ENCODE data around the gene NPEPL1. TPM values are rescaled to one million over a fixed set of nuclear protein-coding genes. Genes with fewer than 3 reads are reported as not detected.

Gene NPEPL1
- total and polyA plus RNA-seq, 11 donors = 18.1 to 33.4 (median 30.1) TPM

DNA sequence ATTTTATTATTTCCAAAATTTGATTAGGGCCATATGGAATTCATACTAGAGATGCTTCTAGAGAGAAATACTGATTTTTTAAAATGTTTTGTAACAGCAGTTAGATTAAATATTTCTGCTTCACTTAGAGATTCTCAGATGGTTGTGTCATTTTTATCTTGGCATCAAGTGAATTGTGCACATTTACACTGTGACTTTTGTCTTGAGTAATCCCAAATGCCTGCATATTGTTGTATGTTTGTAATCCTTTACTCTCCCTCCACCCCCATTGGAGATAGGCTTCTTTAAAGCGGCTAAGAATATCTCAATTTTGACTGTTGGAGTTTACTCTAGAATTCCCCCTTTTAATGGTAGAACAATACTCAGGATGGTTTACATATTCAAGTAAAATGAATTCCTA, 22.5 kb upstream of the NPEPL1 start:
- WGBS, 4 donors = 86 to 89% (median 88%) methylated on average over 1 of the region's 1 CpG
- H3K4me1 ChIP-seq = no peaks in the 10 kb centered on the region
- ATAC-seq = no peak
- H3K4me3 ChIP-seq = no peak overlapping the region
- no peaks in the 10 kb centered on the region for H3K27me3 ChIP-seq
- intact Hi-C loops (cut with DNase I) = no loop called here
- H3K36me3 ChIP-seq = peaks cover 0 to 94% (median 84%) of the 10 kb centered on the region in 9 donors
- DNase-seq = no peak
- H3K27ac ChIP-seq = no peak overlapping the region
- no peaks in the 10 kb centered on the region for H3K9me3 ChIP-seq
- TF ChIP-seq POLR2A (IDR thresholded peaks at IDR 0.05) = no peak
- TF ChIP-seq, protein P1, sequence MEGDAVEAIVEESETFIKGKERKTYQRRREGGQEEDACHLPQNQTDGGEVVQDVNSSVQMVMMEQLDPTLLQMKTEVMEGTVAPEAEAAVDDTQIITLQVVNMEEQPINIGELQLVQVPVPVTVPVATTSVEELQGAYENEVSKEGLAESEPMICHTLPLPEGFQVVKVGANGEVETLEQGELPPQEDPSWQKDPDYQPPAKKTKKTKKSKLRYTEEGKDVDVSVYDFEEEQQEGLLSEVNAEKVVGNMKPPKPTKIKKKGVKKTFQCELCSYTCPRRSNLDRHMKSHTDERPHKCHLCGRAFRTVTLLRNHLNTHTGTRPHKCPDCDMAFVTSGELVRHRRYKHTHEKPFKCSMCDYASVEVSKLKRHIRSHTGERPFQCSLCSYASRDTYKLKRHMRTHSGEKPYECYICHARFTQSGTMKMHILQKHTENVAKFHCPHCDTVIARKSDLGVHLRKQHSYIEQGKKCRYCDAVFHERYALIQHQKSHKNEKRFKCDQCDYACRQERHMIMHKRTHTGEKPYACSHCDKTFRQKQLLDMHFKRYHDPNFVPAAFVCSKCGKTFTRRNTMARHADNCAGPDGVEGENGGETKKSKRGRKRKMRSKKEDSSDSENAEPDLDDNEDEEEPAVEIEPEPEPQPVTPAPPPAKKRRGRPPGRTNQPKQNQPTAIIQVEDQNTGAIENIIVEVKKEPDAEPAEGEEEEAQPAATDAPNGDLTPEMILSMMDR (IDR thresholded peaks at IDR 0.05) = no peak

DNA sequence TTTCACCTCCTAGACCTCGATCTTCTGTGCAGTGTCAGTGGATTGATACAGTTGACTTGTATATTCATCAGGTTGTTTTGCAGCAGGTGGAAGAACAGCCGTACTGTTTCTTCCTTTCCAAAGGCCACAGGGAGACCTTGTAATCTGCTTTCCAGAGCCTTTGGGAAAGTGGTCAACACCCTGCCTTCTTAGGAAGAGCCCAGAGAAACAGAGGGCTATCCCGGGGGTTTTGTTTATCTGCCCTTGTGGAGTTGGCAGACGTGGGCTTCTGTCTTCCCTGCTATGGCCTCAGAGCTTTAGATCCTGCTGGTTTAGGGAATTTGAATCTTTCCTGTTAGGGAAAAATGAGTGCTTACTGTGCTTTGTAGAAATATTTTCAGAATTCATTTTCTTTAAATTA, 21.9 kb upstream of the NPEPL1 start:
- 57 to 72% (median 59%) methylated on average over 4 of the region's 4 CpGs for WGBS, 4 donors

DNA sequence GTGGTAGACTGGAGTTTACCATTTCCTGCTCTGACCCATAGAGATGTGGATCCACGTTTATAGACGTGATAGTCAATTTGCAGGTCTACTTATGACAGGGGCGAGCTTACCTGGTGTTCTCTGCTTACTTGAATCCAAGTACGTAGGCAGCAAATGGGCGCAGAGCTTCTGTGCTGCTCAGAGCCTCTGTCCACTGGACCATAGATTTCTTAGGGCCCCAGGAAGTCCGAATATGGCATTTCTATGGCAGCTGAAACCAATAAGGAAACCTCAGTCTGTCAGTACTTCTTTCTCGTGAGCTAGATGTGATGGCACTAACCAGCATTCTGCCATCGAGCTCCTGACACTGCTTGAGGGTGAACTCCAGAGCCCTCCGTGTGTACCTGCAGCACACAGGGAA, 19.5 kb upstream of the NPEPL1 start:
- no peak for DNase-seq
- H3K27ac ChIP-seq = no peak overlapping the region
- 89 to 95% (median 93%) methylated on average over 9 of the region's 9 CpGs for WGBS, 4 donors
- no peak for ATAC-seq
- TF ChIP-seq, protein P1 (IDR thresholded peaks at IDR 0.05) = no peak
- TF ChIP-seq POLR2A (IDR thresholded peaks at IDR 0.05) = no peak
- H3K9me3 ChIP-seq = no peaks in the 10 kb centered on the region
- intact Hi-C loops (cut with DNase I) = no loop called here
- no peaks in the 10 kb centered on the region for H3K27me3 ChIP-seq
- H3K4me3 ChIP-seq = no peak overlapping the region
- no peaks in the 10 kb centered on the region for H3K4me1 ChIP-seq
- peaks cover 0 to 97% (median 94%) of the 10 kb centered on the region in 9 donors for H3K36me3 ChIP-seq

More for the DNA sequence above, 21.9 kb upstream of the NPEPL1 start:
- H3K4me3 ChIP-seq = no peak overlapping the region
- intact Hi-C loops (cut with DNase I) = no loop called here
- H3K4me1 ChIP-seq = no peaks in the 10 kb centered on the region
- ATAC-seq = no peak
- H3K27ac ChIP-seq = no peak overlapping the region
- no peak for DNase-seq
- no peaks in the 10 kb centered on the region for H3K9me3 ChIP-seq
- H3K36me3 ChIP-seq = peaks cover 0 to 94% (median 90%) of the 10 kb centered on the region in 9 donors
- TF ChIP-seq, protein P1 (IDR thresholded peaks at IDR 0.05) = no peak
- no peak for TF ChIP-seq POLR2A (IDR thresholded peaks at IDR 0.05)
- no peaks in the 10 kb centered on the region for H3K27me3 ChIP-seq

GRCh38 chr20:58675146-58675584, 17.4 kb upstream of the NPEPL1 start:
- no peak for ATAC-seq
- no peaks in the 10 kb centered on the region for H3K27me3 ChIP-seq
- no peak for DNase-seq
- H3K4me3 ChIP-seq = no peak overlapping the region
- no peaks in the 10 kb centered on the region for H3K9me3 ChIP-seq
- TF ChIP-seq, protein P1 (IDR thresholded peaks at IDR 0.05) = no peak
- no peak for TF ChIP-seq POLR2A (IDR thresholded peaks at IDR 0.05)
- H3K4me1 ChIP-seq = no peaks in the 10 kb centered on the region
- WGBS, 4 donors = 84 to 92% (median 90%) methylated on average over 18 of the region's 18 CpGs
- peaks cover 0 to 99% (median 94%) of the 10 kb centered on the region in 9 donors for H3K36me3 ChIP-seq
- no peak overlapping the region for H3K27ac ChIP-seq
- intact Hi-C loops (cut with DNase I) = no loop called here
